NB4 (cell line): Measurements from ENCODE around the gene TBC1D1.

Source experiments
- DNase-seq: peaks from one replicate; pipeline ENCODE4 v3.0.0; 2010; ENCODE audit warnings: low read depth
- H3K4me3 ChIP-seq: one replicate; pipeline ENCODE4 v1.5.1; 2011; ENCODE audit warnings: mild to moderate bottlenecking, low read depth, low read length, moderate library complexity
- MYC ChIP-seq: IDR thresholded peaks from 2 replicates; pipeline ENCODE4 v1.6.1; 2011; ENCODE audit warnings: low read depth, low read length
- POLR2A ChIP-seq: IDR thresholded peaks from 2 replicates; pipeline ENCODE4 v1.6.1; 2011; ENCODE audit warnings: mild to moderate bottlenecking; ENCODE audit not compliant: insufficient read length; ENCODE audit errors: extremely low read depth
- TF ChIP-seq, protein P1 (sequence below): IDR thresholded peaks from one replicate; pipeline ENCODE4 v1.5.1; 2012; ENCODE audit warnings: low read depth, low read length
- TF ChIP-seq, protein P2 (sequence below): IDR thresholded peaks from 2 replicates; pipeline ENCODE4 v1.6.1; 2011; ENCODE audit warnings: low read depth, low read length

TBC1D1 gene

DNA sequence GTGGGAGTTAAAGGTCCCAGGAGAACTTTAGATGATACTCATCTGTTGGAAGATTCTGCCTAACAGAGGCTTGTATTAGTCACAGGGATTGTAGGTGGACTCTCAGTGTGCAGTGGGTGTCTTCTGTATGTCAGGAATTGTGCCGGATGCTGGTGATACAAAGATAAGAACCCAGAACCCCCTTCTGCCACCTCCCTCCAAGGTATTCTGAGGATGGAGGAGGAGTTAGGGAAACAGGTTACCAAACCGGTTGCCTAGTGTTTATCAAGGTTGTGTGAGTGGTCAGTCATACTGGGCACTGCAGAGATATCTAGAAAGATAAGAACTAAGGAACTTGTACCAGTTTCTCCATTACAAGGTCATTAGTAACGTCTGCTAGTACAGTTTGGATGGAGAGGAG lies 130.9 kb downstream of the TBC1D1 start:
- H3K4me3 ChIP-seq = no peak overlapping the region
- TF ChIP-seq, protein P1, sequence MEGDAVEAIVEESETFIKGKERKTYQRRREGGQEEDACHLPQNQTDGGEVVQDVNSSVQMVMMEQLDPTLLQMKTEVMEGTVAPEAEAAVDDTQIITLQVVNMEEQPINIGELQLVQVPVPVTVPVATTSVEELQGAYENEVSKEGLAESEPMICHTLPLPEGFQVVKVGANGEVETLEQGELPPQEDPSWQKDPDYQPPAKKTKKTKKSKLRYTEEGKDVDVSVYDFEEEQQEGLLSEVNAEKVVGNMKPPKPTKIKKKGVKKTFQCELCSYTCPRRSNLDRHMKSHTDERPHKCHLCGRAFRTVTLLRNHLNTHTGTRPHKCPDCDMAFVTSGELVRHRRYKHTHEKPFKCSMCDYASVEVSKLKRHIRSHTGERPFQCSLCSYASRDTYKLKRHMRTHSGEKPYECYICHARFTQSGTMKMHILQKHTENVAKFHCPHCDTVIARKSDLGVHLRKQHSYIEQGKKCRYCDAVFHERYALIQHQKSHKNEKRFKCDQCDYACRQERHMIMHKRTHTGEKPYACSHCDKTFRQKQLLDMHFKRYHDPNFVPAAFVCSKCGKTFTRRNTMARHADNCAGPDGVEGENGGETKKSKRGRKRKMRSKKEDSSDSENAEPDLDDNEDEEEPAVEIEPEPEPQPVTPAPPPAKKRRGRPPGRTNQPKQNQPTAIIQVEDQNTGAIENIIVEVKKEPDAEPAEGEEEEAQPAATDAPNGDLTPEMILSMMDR = no peak
- TF ChIP-seq, protein P2, sequence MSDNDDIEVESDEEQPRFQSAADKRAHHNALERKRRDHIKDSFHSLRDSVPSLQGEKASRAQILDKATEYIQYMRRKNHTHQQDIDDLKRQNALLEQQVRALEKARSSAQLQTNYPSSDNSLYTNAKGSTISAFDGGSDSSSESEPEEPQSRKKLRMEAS = no peak
- TF ChIP-seq MYC = no peak
- no peak for TF ChIP-seq POLR2A
- no peak for DNase-seq

DNA sequence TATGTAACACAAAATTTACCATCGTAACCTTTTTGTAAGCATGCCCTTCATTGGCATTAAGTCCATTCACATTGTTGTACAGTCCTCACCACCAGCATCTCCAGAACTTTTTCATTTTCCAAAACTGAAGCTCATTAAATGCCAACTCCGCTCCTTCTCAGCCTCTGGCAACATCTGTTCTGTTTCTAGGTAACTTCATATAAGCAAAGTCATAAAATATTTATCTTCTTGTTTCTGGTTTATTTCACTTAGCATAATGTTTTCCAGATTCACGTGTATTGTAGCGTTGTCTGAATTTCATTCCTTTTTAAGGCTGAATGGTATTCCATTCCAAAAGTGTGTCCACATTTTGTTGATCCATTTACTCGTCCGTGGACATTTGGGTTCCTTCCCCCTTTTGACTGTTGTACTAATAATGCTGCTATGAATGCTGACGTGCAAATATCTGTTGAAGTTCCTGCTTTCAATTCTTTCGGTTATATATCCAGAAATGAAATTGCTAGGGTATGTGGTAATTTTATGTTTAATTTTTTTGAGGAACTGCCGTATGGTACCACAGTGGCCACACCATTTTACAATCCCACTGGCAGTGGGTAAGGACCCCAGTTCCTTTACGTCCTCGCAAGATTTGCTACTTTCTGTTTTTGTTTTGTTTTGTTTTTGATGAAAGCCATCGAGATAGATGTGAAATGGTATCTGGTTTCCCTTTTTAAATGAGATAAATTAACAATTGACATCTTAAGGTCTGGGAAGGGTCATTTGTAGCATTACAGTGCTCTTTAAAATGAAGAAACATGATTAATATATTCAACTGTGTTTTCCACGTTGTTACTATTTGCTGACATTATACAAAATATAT lies 132.7 kb downstream of the TBC1D1 start:
- no peak overlapping the region for H3K4me3 ChIP-seq
- DNase-seq = no peak
- TF ChIP-seq, protein P1 = no peak
- TF ChIP-seq MYC (no peak), POLR2A (no peak)
- TF ChIP-seq, protein P2 = no peak

DNA sequence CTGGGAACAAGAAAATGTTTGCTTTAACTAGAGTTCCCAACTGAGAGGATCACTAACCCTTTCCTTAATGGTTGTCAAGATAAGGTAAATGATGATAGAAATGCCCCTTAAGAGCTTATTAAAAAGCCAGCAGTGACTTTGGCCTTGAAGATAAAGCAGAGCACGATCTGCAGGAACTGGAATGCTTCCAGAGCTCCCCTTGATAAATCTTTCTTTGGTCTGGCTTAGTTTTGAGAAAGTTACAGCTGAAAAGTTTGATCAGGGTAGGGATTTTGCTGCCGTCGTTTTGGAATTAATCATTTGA lies 133.3 kb downstream of the TBC1D1 start:
- no peak for DNase-seq
- H3K4me3 ChIP-seq = no peak overlapping the region
- TF ChIP-seq, protein P1 = no peak
- TF ChIP-seq MYC = no peak
- TF ChIP-seq, protein P2 = no peak
- TF ChIP-seq POLR2A = no peak

DNA sequence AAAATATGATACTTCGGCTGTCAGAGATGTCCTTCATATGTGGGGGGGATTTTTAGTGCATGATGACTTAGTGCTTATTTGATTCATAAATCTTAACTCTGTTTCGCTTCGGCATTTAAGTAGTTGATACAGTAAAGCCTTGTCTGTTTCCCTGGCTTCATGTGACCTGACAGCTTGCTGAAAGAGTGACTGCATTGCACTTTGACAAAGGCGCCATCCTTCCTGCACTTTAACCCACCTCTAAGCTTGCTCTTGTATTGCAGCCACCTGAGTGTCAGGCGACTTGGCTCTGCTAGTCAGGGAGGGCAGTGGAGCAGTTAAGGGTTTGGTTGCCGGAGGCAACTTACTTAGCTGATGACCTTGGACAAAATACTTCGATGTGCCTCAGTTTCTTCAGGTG lies 134.8 kb downstream of the TBC1D1 start:
- no peak for DNase-seq
- TF ChIP-seq POLR2A (no peak), MYC (no peak)
- TF ChIP-seq, protein P1 = no peak
- TF ChIP-seq, protein P2 = no peak
- H3K4me3 ChIP-seq = no peak overlapping the region

DNA sequence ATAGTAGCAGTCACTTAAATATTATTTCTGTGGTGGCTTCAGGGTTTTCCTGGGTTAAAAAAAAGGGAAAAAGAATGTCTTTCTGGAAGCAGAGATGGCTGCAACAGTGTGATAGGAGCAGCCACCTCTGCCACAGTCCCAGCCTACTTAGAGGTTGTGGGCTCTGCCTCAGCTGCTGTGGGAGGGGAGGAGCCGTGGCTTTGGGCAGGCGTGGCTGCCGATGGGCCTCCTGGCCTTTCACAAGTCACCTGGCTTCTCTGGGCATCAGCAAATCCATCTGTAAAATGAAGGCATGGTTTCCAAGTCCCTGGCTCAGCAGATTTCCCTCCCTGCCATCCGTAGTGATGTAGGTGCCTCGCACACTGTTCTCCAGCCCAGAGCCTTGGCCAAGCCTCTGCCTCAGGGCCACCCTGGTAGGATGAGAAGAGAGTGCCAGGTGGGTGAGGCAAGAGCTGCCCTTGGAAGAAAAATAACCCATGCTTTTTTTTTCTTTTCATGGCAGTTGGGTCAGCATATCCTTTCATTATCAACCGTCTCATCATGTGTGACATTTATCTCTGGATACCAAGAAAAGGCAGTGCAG lies 135.4 kb downstream of the TBC1D1 start:
- no peak for DNase-seq
- no peak overlapping the region for H3K4me3 ChIP-seq
- TF ChIP-seq, protein P1 = no peak
- TF ChIP-seq, protein P2 = no peak
- TF ChIP-seq POLR2A = no peak
- TF ChIP-seq MYC = no peak
